G401.6 (cell line): ENCODE results near the gene HLA-E.
A peak's percentile ranks its signal among the peaks of the same experiment; 100 is the strongest.
"Not testable (repeated sequence)": the region's sequence is repeated elsewhere in the genome, so short reads cannot be mapped to it uniquely, and the experiment has no call there.

Experiments
- FAIRE-seq: peaks from 2 replicates; lab custom pipeline; 2012; peaks lifted over from hg19 to GRCh38; lab: Jason Lieb, UNC

Gene HLA-E

DNA sequence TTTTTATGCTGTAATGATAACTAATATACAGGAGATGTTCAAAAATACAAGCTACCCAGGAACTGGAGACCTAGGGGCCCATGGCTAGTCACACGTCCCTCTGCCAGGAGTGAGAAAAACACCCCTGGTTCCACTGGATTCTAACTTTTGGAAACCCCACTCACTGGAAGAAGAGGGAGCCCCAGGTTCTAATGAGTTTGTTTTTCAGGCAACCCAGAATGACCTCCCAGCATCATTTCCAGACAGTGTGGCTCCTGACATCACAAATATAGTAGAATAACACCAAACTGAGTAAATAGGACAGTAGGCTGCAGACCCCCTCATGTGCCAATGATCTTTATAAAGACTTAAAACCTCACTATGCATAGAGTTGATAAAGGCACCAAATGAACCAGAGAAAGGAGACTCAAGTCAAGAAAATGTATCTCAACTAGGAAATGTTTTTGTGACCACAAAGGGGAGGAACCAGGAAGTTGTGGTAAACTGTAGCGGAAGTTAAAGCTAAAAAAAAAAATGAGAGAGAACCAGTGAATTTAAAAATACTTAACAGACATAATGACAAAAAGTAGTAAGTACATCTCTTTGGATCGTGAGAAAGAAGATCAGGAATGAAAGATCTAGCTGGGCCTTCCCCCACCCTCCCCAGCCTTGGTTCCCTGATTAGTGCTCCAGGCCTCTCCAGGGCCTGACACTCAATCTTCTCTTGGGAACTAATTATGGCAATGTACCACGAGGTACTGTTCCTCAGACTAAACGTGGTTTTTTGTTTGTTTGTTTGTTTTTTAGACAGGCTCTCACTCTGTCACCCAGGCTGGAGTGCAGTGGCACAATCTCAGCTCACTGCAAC lies 19.8 kb downstream of the HLA-E start:
- FAIRE-seq, result no peak

DNA sequence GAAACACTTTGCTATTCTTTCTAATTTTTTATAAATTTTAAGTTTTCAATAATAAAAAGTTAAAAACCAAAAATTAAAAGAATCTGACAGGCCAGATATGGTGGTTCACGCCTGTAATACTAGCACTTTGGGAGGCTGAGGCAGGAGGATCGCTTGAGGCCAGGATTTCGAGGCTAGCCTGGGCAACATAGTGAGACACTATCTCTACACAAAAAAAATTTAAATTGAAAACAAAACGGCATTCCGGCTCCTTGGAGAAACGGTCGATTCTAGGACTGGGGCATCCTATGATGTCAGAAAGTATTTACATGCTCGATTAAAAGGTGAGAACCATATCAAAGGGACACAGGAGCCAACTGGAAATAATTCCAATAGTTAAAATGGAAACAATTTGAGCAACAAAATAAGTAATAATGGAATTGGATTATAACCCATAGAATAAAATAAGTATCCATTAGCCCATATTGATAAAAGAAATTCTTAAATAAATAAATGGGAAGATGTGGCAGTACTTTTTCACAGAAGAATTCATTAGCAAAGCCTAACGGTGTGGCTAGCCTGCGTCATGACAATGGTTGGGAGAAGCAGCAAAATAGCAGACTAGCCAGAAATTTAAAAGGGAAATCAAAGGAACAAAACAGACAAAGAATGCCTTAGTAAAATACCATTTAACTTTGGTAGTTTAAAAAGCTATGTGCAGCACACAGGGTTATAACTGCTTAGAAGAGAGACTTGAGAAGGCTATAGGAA lies 21.3 kb downstream of the HLA-E start:
- no peak for FAIRE-seq

DNA sequence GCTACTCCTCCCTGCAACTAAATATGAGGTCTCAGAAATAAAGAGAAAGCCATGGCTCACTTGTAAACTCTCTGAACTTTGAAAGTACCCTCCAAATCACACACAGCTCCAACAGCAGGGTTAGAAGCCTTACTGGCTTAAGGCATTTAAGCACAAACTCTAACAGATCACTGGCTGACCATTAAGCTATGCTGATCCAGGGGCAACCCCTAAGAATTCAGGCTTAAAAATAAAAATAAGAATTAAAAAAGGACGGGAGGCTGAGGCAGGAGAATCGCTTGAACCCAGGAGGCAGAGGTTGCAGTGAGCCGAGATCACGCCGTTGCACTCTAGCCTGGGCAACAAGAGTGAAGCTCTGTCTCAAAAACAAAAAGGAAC lies 21.8 kb downstream of the HLA-E start:
- FAIRE-seq, result no peak

DNA sequence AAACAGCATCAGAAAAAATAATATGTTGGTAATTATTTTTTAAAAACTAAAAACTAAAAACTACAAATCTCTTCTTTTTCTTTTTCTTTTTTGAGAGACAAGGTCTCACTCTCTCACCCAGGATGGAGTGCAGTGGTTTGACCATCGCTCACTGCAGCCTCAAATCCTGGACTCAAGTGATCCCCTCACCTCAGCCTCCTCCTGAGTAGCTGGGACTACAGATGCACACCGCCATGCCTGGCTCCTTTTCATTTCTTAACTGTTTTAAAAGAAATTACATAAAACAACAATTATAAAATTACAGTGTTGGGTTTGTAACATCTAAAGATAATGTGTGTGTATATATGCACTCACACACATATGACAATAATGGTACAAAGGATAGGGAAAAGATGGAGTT lies 24.1 kb downstream of the HLA-E start:
- no peak for FAIRE-seq

DNA sequence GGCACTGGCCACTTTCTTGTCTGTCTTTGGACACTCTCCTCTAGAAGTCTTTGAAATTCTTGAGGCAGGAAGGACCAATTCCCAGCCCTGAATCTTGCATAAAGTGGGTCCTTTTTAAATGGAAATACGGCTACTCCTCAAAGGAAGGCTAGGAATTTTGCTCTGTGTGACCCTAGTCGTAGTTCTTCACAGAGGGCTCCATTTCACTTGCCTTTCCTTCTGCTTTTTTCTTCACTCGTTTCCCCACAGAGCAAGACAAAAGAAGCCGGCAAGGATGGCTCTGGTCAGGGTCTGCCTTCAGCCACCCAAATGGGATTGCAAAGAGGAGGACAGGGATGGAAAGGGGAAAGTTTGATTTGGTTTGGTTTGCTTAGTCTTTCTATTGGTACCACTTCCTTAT lies 25.8 kb downstream of the HLA-E start:
- no peak for FAIRE-seq

DNA sequence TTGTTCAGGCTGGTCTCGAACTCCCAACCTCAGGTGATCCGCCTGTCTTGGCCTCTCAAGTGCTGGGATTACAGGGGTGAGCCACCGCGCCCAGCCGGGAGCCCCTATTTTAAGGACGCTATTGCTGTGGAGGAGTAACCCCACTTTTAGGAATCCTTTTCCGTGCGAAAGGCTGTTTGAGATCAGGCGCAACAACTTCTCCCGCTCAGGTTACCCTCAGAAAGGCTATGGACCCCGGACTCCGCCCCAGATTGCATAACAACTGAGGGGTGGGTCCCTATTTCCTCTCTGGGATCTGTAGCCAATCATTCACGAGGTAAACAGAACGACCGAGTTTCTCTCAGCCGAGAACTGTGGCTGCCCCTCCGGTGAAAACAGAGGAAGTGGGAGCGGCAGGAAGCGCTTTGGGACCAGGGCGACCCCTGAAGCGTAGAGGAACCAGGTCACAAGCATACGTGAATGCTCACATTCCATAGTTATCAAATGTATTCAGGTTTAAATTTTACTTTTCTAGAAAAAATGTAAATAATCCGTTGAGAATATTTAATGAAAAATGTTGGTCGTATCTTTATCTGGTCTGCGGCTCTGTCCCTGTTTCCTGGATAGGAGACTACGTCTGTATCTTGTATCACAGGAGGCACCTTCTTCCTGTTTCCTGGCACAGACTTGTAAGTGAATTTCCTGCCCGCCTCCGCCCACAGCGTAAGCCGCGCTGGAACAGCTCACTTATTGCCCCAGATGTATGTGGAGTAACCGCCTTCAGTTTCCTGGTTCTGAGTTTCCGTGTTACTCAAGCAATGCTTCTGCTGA lies 26.8 kb downstream of the HLA-E start:
- FAIRE-seq, result no peak

DNA sequence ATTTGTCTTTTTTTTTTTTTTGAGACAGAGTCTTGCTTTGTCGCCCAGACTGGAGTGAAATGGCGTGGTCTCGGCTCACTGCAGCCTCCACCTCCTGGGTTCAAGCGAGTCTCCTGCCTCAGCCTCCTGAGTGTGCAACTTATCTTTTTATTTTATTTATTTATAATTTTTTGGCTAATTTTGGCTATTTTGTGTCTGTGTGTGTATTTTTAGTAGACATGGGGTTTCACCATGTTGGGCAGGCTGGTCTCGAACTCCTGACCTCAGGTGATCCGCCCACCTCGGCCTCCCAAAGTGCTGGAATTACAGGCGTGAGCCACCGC lies 27.4 kb downstream of the HLA-E start:
- FAIRE-seq, result not testable (repeated sequence)

DNA sequence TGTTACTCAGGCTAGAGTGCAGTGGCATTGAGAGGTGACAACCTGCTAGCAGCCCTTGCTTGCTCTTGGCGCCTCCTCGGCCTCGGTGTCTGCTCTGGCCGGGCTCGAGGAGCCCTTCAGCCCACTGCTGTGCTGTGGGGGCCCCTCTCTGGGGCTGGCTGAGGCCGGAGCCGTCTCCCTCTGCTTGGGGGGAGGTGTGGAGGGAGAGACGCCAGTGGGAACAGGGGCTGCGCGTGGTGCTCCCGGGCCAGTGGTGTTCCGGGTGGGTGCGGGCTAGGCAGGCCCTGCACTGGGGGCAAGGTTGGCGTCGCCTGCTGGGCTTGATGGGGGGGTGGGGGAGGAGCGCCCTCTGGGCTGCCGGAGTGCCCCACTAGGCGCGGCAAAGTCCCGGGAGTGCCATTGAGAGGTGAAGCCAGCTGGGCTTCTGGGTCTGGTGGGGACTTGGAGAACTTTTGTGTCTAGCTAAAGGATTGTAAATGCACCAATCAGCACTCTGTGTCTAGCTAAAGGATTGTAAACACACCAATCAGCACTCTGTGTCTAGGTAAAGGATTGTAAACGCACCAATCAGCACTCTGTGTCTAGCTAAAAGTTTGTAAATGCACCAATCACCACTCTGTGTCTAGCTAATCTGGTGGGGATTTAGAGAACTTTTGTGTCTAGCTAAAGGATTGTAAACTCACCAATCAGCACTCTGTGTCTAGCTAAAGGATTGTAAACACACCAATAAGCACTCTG lies 28.6 kb downstream of the HLA-E start:
- not testable (repeated sequence) for FAIRE-seq

DNA sequence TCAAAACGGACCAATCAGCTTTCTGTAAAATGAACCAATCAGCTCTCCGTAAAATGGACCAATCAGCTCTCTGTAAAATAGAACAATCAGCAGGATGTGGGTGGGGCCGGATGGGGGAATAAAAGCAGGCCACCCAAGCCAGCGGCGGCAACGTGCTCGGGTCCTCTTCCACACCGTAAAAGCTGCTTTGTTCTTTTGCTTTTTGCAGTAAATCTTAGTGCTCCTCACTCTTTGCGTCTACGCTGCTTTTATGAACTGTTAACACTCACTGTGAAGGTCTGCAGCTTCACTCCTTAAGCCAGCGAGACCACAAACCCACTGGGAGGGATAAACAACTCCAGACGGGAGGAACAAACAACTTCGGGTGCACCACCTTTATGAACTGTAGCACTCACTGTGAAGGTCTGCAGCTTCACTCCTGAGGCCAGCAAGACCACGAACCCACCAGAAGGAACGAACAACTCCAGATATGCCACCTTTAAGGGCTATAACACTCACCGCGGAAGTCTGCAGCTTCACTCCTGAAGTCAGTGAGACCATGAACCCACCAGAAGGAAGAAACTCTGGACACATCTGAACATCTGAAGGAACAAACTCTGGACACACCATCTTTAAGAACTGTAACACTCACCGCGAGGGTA lies 29.3 kb downstream of the HLA-E start:
- FAIRE-seq, result not testable (repeated sequence)

DNA sequence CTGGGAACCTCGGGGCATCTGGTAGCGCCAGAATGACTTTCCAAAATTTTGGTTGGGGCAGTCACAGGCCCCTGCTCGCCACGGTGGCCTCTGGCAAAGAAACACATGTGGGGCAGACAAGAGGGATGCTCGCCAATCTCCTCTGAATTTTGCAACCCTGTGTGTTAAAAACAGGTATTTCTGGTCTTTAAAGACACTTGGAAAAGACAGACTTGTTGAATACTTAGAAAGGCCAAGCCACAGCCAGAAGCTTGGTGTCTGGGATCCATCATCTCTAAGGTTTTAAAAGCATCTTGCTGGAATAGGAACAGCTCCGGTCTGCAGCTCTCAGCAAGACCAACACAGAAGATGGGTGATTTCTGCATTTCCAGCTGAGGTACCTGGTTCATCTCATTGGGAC lies 31.2 kb downstream of the HLA-E start:
- FAIRE-seq, result no peak

DNA sequence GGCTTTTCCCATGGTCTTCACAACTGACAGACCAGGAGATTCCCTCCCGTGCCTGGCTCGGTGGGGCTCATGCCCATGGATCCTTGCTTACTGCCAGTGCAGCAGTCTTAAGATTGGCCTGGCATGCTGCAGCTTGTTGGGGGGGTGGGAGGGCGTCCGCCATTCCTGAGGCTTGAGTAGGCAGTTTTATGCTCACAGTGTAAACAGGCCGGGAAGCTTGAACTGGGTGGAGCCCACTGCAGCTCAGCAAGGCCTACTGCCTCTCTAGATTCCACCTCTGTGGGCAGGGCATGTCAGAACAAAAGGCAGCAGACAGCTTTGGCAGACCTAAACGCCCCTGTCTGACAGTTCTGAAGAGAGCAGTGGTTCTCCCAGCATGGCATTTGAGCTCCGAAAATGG lies 31.8 kb downstream of the HLA-E start:
- not testable (repeated sequence) for FAIRE-seq

DNA sequence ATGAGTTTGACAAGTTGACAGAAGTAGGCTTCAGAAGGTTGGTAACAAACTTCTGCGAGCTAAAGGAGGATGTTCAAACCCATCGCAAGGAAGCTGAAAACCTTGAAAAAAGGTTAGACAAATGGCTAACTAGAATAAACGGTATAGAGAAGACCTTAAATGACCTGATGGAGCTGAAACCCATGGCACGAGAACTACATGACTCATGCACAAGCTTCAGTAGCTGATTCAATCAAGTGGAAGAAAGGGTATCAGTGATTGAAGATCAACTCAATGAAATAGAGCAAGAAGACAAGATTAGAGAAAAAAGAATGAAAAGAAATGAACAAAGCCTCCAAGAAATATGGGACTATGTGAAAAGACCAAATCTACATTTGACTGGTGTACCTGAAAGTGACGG lies 32.6 kb downstream of the HLA-E start:
- FAIRE-seq, result not testable (repeated sequence)

DNA sequence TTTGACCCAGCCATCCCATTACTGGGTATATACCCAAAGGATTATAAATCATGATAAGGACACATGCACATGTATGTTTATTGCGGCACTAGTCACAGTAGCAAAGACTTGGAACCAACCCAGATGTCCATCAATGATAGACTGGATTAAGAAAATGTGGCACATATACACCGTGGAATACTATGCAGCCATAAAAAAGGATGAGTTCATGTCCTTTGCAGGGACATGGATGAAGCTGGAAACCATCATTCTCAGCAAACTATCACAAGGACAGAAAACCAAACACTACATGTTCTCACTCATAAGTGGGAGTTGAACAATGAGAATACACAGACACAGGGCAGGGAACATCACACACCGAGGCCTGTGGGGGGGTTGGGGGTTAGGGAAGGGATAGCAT lies 37.1 kb downstream of the HLA-E start:
- not testable (repeated sequence) for FAIRE-seq

DNA sequence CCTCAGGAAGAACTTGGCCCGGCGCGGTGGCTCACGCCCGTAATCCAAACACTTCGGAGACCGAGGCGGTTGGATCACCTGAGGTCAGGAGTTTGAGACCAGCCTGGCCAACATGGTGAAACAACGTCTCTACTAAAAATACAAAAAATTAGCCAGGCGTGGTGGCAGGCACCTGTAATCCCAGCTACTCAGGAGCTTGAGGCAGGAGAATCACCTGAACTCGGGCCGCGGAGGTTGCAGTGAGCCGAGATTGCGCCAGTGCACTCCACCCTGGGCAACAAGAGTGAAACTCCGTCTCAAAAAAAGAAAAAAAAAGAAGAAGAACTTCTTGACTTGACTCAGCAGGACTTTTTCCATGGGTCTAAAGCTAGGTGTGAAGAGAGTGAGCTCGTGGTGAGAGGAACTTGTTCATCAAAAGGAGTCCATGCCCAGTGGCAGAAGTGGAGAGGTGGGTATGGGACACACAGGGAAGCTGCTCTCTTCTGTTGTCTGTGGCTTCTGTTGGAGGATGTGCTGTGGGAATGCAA lies 40.1 kb downstream of the HLA-E start:
- not testable (repeated sequence) for FAIRE-seq

DNA sequence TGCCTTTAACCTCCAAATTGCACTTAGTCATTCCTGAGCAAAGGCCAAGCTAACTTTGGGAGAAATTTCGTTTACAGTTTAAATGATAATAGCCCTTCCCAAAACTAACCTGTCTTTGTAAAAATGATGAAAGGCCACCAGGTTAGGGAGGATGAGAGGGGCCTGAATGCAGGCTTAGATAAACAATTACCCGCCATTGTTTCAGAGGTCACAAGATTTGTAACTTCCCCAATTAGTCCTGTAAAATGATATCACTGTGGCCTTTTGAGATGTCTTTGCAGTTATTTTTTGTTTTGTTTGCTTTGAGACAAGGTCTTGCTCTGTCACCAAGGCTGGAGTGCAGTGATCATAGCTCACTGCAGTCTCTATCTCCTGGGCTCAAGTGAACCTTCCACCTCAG lies 40.7 kb downstream of the HLA-E start:
- FAIRE-seq, result no peak

DNA sequence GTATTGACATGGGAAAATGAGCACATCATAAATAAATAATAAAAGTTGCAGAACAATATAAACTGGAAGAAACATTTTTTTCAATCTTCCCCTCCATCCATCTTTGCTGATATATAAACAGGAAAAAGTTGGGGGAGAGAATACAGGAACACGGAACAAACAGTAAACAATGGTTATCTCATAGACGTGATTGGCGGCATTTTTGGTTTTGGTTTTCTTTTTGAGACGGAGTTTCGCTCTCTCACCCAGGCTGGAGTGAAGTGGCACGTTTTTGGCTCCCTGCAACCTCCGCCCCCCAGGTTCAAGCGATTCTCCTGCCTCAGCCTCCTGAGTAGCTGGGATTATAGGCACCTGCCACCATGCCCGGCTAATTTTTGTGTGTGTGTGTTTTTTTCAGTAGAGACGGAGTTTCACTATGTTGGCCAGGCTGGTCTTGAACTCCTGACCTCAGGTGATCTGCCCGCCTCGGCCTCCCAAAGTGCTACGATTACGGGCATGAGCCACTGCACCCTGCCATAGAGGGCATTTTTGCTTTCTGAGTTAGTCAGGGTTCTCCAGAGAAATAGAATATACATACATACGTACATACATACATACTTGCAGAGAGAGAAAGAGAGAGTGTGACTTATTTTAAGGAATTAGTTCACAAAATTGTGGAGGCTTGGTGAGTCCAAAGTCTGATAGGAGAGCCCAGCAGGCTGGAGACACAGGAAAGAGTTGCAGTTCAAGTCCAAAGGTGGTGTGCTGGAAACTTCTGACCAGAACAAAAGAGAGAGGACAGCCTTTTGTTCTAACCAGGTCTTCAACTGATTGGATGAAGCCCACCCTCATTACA lies 44.4 kb downstream of the HLA-E start:
- FAIRE-seq, result no peak

DNA sequence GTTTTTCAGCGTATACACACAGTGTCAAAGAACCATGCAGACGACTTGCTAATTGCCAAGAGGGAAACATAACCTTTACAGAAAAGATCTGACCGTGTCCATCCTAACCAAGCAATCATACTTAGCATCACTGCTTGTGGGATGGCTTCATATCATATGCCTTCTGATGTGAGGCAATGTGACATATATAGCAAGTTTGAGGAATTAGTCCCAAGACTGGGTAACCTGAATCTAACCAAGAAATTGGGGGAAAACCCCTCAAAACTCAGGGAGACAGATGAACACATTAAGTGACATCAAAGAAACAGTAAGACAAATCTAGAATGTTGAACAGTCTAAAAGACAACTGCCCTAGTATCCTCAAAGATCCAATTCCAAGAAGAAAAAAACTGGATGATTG lies 48.6 kb downstream of the HLA-E start:
- FAIRE-seq, result no peak

DNA sequence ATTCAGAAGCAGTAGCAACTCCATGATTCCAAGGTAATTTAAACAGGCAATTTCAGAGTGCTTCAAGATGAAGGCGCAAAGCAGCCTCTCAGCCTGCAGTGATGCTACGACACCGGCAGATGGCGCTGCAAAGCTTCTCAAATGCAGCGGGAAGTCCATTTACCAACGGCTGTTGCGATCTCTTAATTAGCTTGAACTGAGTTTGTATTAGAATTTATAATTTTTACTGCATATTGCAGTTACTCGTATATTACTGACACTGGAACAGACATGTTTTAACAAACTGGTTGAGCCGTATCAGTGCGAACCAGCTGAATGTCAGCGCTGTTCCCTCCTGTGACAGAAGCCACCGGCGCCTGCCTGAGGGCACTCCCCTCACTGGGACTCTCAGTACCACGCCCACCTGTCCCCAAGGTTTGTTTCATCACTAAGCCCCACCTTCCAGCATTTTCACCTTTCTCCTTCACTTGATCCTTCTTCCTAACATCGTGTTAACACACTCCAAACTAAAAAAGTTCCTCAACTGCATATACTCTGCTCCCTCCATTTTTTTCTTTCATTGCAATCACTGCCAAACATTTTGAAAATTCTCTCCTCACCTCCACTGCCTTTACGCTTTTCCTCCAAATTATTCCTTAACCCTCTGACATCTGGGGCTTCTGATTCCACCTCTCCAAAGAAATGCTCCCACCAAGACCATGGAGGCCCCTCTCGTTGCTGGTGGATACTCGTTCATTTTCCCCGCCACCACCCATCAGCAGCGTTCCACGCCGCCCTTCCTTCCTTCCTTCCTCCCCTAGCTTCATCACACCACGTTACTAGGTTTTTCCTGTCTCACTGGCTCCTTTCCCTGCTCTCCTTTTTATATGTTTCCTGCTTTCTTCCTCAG lies 52.5 kb downstream of the HLA-E start:
- FAIRE-seq, result peak; percentile 95

DNA sequence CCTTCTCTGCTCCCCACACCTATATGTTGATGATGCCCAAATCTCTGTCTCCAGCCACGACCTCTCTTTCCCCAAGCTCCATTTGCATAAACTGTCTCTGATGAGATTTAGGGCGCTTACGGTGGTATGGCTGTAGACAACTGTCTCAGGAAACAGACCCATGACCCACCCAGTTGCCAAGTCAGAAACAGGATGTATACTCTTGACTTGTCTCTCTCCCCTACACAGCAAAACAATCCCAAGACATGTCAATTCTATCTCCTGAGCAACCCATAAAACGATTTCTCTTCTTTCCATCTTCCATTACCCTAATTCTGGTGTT lies 53.1 kb downstream of the HLA-E start:
- no peak for FAIRE-seq

DNA sequence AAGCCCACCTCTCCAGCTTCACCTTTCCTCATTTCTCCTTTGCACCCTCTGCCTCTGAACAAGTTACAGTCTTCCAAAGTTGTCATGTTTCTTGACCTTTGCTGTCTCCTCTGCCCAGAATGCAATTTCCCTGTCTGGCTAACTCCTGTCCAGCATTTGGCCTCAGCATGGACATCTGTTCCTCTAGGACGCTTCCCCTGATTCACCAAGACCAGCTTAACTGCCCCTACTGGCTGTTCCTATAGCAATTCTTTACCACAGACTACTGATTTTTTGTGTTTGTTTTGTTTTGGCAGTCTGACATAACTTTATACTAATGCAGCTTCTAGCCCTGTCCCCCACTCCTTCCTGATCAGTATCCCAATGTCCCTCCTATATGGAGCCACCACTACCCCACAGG lies 53.6 kb downstream of the HLA-E start:
- FAIRE-seq, result no peak
